HG02678 (cell line): ENCODE results near the gene TMCC3.
"Not testable (repeated sequence)": the region's sequence is repeated elsewhere in the genome, so short reads cannot be mapped to it uniquely, and the experiment has no call there.

Experiments
- ATAC-seq: cut with Tn5 transposase; IDR thresholded peaks from one replicate; pipeline ENCODE4 v1.9.1; 2021; ENCODE audit warnings: mild to moderate bottlenecking, moderate library complexity; ENCODE audit not compliant: unreplicated experiment

TMCC3 gene

DNA sequence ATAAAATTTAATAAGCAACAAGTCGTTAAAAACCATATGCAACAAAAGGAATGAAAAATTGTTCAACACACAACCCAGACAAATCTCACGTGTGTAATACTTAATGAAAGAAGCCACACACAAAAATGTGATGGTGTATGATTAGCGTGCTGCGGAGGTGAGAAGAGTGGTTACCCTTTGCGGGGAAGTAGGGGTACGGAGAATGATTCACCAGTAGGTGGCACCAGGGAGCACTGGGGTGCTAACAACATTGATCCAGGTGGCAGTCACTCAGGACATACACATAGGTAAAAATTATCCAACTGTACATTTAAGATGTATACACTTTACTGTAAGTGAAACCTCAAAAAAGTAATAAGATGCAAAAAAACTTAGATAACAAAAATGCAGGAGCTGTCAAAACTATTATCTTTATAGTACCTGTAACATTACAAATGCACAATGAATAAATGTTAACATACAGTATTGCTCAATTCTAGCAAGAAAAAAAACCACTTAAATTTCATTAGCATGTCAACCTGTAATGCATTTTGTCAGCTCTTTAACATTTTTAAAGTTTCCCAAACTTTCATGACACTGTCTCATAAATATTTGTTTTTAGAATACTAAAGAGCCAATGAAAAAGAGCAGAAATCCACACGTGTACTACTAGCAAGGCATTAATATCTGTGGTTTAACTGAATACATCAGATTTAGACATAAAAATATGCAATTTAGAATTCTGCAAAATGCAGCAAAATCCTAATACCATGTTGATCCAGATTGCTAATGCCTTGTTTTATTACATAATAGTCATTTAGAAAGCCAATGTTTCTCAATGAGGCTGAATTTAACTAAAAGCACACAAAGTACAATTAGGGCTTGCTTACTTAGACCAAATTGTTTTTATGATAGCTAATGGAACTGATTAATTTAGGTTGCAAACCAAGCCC, 46.7 kb downstream of the TMCC3 start:
- no peak for ATAC-seq

DNA sequence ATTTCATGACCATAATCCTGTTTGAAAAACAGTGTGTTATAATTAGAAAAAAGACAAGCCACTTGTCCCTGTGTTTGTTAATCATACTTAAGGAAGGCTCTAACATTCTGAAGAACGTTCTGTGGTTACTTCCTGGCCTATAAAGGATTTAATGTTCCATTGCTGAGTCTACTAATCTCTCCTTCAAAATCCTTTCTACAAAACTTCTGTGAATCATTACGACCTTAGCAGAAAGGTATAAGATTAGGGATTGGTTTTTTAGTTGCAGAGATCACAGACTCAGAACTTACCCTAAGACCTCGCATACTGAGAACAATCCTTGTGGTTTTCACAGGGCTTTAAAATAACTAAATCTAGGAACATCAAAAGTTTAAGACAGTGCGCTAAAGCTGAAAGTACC, 48.3 kb downstream of the TMCC3 start:
- ATAC-seq = no peak

DNA sequence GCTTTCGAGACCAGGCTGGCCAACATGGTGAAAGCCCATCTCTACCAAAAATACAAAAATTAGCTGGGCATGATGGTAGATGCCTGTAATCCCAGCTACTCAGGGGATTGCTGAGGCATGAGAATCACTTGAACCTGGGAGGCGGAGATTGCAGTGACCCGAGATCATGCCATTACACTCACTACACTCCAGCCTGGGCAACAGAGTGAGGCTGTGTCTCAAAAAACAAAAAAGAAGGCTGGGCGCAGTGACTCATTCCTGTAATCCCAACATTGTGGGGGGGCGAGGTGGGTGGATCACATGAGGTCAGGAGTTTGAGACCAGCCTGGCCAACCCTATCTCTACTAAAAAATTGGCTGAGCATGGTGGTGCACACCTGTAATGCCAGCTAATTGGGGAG, 49.0 kb downstream of the TMCC3 start:
- ATAC-seq = not testable (repeated sequence)

DNA sequence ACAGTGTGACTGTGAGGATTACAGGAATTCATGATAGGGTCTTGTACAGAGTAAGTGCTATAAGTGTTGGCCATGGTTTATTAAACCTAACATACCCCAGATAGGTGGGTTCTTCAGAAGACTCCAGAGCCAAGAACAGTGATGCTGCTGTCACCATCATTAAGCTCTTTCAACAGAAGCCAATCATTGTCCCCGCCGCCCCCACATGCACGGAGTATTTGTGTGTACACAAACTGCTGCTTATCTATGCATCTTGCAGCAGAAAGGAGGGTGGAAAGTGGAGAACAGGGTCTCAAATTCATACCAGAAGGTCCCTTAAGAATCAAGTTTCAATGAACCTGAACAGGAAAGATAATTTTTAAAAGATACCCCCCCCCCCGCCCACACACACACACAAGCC, 51.2 kb downstream of the TMCC3 start:
- no peak for ATAC-seq

DNA sequence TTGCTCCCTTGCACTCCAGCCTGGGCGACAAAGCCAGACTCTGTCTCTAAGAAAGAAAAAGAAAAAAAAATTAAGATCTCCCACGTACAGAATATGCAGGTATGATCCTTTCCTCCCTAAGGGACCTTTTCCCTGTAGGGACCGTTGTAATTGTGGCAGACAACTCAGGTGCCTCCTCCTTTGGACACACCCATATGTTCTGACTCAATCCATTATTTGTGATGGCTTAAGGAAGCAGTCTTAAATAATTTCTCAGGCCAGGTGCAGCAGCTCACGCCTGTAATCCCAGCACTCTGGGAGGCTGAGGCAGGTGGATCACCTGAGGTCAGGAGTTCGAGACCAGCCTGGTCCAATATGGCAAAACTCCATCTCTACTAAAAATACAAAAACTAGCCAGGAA, 53.1 kb downstream of the TMCC3 start:
- ATAC-seq = no peak

DNA sequence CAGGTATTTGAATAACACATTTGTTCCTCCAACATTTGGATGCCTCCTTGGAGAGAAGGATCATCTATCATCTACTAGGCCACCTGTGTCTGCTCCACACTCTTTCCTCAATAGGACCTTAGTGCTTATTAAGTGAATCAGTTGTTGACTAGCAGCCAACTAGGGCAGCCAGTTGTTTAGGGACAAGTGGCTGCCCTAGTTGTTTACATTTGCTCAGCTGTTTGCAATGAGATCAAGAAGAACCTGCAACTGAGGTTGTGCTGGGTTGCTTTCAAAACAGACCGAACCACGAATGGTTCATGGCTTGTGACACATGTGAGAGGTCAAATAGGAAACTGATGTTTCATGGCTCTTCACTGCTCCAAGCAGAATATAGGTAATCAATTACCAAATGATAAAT, 53.8 kb downstream of the TMCC3 start:
- ATAC-seq = no peak

DNA sequence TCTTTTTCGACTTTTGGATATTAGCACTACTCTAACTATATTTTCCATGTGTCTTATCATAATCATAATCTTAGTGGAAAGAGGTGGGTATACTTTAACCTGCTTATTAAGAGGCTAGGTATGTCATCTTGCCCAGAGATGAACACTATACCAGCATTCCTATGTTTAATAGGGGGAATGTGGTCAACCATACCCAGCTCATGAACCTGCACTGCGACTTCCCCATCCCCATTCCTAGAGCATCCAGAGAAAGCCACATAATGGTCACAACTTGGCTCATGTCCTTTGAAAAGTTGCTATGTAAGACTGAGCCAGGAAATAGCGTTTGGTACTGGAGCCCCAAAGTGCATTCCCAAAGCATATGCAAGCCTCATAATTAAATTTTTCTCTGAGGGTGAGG, 55.2 kb downstream of the TMCC3 start:
- no peak for ATAC-seq

DNA sequence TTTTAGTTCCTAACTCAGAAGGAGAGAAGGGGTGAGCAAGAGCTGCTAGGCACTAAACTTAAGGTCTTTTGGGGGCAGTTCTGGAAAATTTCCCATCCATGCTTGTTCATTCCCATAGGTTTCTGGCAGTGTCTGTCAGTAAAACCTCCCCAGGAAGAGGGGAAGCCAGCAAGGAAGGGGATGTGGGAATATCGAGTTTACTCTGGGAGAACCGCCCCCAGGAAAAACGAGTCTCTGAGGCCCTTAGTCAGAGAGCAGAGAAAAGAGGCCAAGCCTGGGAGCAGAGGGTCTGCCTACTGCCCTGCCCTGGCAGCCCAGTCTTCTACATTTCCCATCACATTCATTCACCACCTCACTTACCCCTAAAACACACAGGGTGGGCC, 55.9 kb downstream of the TMCC3 start:
- no peak for ATAC-seq

DNA sequence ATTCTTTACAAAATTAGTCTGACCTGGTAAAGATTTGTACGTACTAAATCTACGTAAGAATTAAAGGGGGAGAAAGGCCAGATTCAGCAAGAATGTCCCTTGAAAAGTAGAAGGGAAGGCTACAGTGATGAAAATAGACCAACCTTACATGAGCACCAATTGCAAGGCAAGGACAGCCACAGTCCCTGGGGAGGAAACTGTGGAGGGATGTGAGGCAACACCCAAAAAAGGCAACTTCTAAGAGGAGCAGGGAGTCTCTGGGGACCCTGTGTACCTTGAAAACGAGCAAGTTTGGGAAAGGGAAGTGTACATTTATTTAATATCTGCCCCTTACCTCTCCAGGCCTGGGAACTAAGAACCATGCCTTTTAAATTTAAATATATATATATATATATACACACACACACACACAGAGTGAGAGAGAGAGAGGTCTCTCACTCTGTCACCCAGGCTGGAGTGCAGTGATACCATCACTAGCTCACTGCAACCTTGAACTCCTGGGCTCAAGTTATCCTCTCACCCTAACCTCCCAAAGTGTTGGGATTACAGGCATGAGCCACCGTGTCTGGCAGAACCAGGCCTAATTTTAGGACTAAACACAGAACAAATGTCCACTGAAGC, 56.4 kb downstream of the TMCC3 start:
- no peak for ATAC-seq

DNA sequence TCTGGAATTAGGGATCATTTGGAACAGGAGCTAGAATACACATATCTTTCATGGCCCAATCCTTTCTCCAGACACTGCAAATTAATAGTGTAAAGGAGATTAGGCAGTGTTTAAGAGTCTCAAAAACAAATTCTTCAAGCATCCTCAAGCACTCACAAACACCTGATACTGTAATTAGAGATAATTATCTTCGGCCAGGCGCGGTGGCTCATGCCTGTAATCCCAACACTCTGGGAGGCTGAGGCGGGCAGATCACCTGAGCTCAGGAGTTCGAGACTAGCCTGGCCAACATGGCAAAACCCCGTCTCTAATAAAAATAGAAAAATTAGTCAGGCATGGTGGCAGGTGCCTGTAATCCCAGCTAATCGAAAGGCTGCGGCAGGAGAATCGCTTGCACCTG, 57.6 kb downstream of the TMCC3 start:
- ATAC-seq = not testable (repeated sequence)

DNA sequence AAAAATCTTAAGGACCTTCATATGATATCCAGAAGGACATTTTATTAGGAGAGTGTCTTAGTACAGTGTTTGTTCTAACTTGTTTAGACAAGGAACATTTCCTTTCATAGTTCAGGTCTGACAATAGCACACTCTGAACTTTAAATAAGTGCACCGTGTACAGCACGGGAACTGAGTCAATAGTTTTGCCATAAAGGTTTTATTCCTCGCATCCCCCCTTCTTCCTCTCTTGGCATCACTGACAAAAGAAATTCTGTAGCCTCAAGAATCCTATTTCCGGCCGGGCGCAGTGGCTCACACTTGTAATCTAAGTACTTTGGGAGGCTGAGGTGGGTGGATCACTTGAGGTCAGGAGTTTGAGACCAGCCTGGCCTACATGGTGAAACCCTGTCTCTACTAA, 58.3 kb downstream of the TMCC3 start:
- ATAC-seq = no peak

DNA sequence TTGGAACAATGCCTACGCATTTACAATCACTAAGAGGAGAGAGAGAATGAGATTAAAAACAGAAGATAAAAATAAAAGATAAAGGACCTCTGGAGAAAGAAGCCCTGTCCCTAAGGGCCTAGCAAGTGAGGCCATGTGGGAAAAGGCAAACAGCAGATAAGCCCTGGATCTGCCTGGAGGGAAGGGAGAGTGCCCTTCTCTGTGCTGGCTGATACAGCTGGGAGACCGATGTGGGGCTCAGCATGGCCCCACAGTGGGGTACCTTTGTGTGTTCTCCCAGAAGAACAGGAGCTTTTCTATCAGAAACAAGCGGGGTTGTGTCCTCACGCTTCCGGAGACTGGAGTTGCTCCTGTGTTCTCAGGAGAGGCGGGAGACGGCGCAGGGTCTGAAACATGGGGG, 59.9 kb downstream of the TMCC3 start:
- ATAC-seq = no peak

DNA sequence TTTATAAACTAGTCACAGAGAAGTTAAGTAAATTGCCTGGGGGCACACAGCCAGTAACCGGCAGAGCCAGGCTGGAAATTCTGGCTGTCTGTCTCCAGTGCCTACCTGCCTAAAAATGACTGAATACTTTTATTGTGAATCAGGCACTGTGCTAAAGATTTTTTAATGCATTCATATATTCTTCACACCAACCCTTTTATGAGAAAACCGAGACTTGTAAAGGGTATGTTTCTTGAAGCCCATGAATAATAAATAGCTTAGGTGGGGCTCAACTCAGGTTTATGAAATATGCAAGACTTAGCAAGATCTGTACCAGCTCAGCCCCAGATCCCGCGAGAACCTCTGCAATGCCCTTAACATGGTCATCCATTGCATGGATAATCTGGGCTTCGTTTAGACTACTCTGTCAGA, 60.8 kb downstream of the TMCC3 start:
- no peak for ATAC-seq

DNA sequence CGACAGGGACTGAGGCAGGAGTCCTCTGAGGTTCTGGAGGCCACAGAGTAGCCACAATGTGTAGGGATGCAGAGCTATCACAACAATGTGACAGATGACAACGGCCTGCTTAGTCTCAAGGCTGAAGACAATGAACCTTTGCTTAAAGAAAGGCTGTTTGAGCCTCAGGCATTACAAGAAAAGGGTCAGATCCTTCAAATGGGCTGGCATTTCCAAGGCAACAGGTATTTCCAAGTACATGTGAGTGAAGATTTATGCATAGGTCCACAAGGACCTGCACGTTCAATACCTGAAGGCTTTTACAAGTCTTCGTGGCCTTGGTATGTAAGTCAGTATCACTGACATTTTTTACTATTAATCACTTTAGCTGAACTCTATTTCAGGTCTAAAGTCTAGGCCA, 62.0 kb downstream of the TMCC3 start:
- ATAC-seq = no peak

DNA sequence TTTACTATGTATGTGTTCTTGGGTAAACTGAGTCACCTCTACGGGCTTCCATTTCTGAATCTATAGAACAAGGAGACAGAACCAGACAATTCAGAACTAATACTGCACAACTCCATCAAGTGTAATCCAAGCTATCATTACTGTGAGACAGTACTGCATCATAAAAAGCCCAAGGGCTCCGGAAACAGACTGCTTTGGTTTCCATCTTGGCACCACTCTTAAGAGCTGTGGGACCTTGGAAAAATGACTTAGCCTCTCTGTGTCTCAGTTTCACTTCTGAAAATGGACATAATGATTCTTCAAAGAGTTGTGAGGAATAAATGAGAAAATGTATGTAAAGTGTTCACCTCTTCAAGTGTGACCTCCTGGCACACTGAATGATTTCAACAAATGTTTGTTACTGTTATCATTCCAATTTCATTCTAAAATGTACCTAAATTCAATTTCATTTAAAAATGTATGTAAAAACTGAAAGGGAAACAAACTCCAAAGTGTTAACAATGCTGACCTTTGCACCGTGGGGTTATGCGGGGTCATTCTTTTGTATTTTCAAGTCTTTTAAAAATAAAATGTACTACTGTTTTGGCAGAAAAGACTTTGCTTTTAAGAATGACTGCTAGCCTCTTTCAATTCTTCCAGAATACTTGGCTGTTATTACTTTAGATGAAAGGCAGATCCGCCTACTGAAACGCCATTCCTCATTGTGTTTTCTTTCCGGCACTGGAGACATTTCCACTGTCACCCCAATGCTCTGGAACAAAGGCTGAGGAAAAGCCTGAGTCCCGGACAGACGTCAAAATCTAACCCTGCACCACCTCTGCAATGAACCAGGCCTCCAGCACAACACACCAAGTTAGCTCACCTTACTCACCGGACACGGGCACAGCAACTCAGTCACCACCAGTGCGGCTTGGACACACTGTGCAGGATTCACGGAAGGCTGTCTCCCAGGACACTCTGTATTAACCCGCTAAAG, 62.8 kb downstream of the TMCC3 start:
- ATAC-seq = no peak

DNA sequence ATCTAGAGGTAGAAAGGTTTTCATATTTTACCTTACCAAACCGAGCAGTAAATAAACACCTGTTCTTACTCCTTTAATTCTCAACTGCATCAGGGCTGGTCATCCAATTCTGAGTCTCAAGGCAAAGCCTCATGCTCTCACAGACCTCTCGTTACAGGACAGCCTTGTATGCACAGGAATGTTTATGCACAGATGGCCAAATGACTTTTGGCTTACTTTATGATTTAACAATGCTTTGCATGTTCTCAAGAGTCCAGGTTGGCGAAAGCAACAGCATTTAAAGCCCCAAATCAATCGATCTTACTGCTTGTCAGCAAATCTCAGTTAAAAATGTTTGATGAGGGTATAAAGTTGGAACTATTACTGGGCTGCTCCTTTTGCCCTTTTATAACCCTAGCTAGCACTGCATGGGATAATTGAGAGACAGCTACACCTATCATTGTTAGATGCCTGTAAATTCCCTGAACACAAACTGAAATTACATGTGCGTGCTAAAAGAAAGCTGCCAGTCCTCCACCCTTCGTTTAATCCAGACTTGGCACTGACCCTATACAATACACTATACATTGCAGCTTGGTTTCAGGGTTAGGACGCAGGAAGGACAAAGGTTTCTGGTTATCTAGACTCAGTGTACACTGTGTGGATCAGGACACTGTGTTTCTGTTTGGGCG, 63.6 kb downstream of the TMCC3 start:
- no peak for ATAC-seq

DNA sequence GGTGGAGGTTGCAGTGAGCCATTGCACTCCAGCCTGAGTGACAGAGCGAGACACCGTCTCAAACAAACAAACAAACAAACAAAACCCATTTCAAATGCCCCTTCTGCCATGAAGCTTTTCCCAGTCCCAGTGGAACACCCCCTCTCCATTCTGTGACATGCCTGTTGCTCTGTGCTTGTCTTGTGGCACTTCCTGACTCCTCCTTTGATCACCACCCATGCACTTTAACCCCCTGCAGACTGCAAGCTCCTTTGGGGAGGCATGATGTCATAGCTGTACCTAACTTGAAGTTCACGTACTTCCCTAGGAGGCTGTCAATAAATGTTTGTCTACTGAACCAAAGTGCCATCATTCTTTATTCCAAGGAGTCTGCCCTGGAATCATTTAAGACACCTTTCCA, 64.7 kb downstream of the TMCC3 start:
- no peak for ATAC-seq

DNA sequence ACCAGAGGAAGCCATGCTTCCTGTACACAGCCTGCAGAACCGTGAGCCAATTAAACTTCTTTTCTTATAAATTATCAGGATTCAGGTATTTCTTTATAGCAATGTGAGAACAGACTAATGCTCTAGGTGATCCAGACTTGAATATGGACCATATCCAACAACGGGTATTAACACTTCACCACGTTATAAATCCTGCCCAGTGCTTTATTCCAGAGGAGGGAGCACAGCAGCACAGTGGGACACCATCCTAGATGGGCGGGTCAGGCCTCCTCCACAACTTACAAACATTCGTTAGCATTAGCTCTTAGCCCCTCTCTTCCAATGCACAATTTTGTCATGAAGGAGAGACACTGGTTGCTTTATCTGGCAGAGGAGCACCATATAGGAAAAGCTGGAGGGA, 66.0 kb downstream of the TMCC3 start:
- no peak for ATAC-seq

DNA sequence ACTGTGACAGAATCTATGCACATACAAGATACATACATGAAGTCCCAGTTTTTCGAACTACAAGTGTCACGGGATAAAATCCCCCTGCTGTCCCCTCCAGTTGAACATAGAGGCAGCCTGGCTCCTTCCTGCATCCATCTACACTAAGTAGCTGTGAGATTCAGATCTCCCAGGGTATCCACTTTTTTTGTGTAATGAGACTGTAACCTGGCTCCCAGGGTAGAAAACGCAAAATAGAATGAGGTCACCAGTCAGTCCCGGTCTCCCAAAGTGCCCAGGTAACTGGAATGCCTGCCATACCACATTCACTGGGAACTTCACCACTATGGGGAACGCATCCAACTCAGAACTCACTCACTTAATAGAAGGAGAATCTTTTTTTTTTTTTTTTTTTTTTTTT, 67.8 kb downstream of the TMCC3 start:
- no peak for ATAC-seq

DNA sequence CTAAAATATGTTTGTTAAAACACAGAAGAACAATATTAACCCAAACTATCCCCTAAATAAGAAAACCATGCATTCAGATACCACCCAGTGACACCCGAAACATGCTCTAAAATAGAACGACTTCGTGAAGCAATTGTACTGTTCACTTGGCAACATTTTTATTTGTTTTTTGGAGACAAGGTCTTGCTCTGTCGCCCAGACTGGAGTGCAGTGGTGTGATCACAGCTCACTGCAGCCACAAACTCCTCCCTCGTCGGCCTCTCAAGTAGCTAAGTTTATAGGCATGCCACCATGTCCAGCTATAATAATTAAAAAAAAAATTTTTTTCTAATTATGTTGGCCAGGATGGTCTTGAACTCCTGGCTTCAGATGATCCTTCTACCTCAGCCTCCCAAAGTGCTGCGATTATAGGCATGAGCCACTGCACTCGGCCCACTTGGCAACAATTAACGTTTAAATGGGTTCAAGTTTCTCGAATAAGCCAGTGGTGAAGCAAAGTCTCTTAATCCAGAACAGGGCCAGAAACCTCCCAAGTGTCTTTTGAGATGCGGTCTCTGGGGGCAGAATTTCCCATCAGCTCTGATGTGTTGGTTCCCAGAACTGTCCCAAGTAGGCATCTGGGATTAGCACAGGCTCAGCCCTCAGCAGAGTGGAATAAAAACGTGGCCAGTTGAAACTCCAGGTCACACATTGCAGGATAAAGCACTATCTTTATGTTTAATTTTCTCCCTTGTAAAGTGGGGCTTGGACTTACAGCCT, 74.5 kb downstream of the TMCC3 start:
- no peak for ATAC-seq
